WERI-Rb-1 (cell line): Measurements from ENCODE around the gene A2ML1.
"Not testable (repeated sequence)": the region's sequence is repeated elsewhere in the genome, so short reads cannot be mapped to it uniquely, and the experiment has no call there.

ENCODE experiments used
- DNase-seq: peaks from one replicate; pipeline ENCODE4 v3.0.0-alpha.2; 2020
- H3K27ac ChIP-seq: fragments of 250-450 bp; sonication (Bioruptor Pico); 2 replicates; pipeline ENCODE4 v1.5.1; 2020; ENCODE audit warnings: mild to moderate bottlenecking, moderate library complexity
- H3K27me3 ChIP-seq: fragments of 250-450 bp; sonication (Bioruptor Pico); 2 replicates; pipeline ENCODE4 v1.5.1; 2021; ENCODE audit warnings: mild to moderate bottlenecking, low read depth, moderate library complexity; ENCODE audit not compliant: insufficient read depth, severe bottlenecking
- H3K36me3 ChIP-seq: fragments of 250-450 bp; sonication (Bioruptor Pico); 2 replicates; pipeline ENCODE4 v1.5.1; 2020; ENCODE audit warnings: mild to moderate bottlenecking, moderate library complexity
- H3K4me3 ChIP-seq: 2 replicates; pipeline ENCODE4 v1.5.1; 2011; ENCODE audit warnings: low read depth, mild to moderate bottlenecking, control low read depth, low read length
- H3K9me3 ChIP-seq: fragments of 250-450 bp; sonication (Bioruptor Pico); 2 replicates; pipeline ENCODE4 v1.5.1; 2021; ENCODE audit warnings: mild to moderate bottlenecking, moderate library complexity; ENCODE audit not compliant: severe bottlenecking
- CTCF ChIP-seq: IDR thresholded peaks from 2 replicates; pipeline ENCODE4 v1.5.1; 2011; ENCODE audit warnings: low read depth, mild to moderate bottlenecking, control low read depth, inconsistent platforms, low read length

The A2ML1 gene

GRCh38 chr12:8909752-8910151, 87.3 kb downstream of the A2ML1 start:
- H3K27me3 ChIP-seq = no peaks in the 10 kb centered on the region
- H3K27ac ChIP-seq = no peak overlapping the region
- no peak overlapping the region for H3K4me3 ChIP-seq
- no peak for DNase-seq
- no peaks in the 10 kb centered on the region for H3K9me3 ChIP-seq
- no peaks in the 10 kb centered on the region for H3K36me3 ChIP-seq
- TF ChIP-seq CTCF = no peak

DNA sequence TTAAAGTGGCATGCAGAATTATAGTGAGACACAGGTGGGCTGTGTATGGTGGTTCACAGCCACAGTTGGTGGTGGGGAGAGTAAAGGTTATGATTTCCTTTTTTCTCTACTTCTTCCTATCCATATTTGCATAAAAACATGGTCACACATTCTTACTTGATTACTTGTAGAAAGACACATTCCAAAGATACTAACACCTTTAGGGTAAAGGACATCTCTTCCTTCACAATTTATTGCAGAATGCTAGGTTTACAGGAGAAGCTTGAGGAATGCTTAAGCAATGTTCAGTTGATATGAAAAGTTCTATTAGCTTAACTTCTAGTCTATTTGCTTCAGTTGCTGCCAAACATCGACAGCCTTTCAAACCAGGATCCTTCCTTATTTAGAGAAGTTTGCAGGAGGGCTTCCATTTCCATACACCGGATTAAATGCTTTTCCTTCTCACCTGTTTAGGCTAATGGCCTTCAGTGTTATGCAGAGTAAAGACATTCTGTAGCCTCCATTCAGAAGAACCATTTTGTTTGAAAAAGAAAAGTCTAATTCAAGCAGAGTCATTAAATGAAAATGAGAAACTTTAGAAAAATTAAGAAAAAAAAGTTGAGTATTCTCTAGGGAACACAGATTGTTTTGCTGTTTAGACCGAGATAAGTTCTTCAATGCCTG, 89.3 kb downstream of the A2ML1 start:
- H3K9me3 ChIP-seq = no peaks in the 10 kb centered on the region
- no peak for TF ChIP-seq CTCF
- no peaks in the 10 kb centered on the region for H3K27me3 ChIP-seq
- no peaks in the 10 kb centered on the region for H3K36me3 ChIP-seq
- no peak for DNase-seq
- H3K27ac ChIP-seq = no peak overlapping the region
- H3K4me3 ChIP-seq = no peak overlapping the region

DNA sequence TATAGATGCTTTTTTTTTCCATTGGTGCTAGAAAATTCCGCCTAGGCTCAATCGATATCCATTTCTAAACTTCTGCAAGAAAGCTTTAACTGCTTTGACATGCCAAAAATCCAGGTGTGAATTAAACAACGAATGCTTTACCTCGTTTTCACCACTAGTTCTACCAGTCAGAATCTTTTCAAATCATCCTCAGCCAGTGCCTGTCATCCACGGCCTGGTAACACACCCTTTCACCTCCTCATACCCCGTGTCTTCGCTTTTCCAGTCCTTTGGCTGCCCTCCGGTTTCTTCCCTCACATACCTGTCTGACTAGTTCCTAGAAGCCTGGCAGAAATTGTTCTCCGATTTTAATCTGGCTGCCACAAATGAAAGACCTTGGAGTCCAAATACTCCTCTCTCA, 90.5 kb downstream of the A2ML1 start:
- TF ChIP-seq CTCF = no peak
- no peaks in the 10 kb centered on the region; the same call in 1 of the 2 replicates for H3K36me3 ChIP-seq
- H3K27ac ChIP-seq = peak overlapping the region; percentile 99
- no peaks in the 10 kb centered on the region for H3K27me3 ChIP-seq
- DNase-seq = peak; percentile 25
- no peak overlapping the region for H3K4me3 ChIP-seq
- H3K9me3 ChIP-seq = no peaks in the 10 kb centered on the region

DNA sequence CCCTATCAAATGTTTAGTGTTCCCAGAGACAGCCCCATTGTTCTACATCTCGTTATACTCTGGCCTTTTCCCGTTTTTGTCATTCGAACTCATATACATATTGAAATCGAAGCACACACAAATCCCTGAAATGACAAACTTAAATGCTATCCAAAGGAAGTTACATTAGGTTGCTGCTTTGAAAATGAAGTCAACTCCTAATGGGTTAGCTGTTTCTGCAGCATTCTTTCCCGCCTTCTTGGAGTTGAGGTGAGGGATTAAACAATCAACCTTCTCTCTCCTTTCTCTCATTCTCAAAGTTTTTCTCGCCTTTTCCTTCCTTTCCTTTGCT, 91.2 kb downstream of the A2ML1 start:
- no peak for DNase-seq
- no peaks in the 10 kb centered on the region for H3K27me3 ChIP-seq
- H3K9me3 ChIP-seq = no peaks in the 10 kb centered on the region
- H3K4me3 ChIP-seq = peak overlapping the region; percentile 96
- peak overlapping the region; percentile 99 for H3K27ac ChIP-seq
- no peak for TF ChIP-seq CTCF
- H3K36me3 ChIP-seq = peaks cover 4% of the 10 kb centered on the region

DNA sequence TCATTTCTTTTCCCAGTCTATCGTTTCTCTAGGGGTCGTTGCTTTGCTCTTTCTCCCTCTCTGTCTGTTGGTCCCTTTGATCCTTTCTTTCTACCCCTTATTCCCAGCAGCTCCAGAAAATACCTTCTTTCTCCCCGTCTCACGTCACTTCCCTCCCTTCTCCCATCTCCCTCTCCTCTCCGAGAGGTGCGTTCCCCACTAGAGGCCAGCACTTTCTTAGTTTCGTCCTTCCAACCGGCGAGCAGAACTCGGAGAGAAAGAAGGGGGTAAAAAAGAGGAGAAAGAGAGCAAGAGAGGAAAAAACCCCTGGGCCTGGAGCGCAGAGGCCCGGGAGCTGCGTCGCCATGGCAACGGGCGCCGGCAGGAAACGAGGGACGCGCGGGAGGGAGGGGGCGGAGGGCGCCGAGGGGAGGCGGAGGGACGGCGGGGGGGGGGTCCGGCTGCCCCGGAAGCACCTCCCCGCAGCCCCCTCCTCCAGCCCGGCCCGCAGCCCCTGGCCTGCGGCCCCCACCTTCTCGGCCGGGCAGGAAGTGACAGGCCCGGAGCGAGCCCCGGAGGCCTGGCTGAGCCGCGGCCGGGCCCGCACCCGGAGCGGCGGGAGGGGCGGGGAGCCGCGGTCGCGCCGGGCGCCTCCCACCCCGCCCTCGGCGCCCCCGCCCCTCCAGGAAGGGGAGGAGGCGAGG, 91.8 kb downstream of the A2ML1 start, which contains the start of gene PHC1:
Gene PHC1 (plus strand): TSS at position 477 of the 683 bp plus-strand sequence. CDS start 3,169 bp downstream, outside the sequence.
- H3K4me3 ChIP-seq = peak within 1 kb of the TSS; percentile 96
- peak; percentile 88 for DNase-seq
- H3K9me3 ChIP-seq, H3K27me3 ChIP-seq, H3K36me3 ChIP-seq: not testable (repeated sequence)
- H3K27ac ChIP-seq = peak within 1 kb of the TSS; percentile 99

GRCh38 chr12:8914716-8915526, 92.5 kb downstream of the A2ML1 start:
- Histone ChIP-seq H3K27me3 (no peaks in the 10 kb centered on the region), H3K36me3 (peaks cover 5% of the 10 kb centered on the region), H3K9me3 (no peaks in the 10 kb centered on the region), H3K27ac (peak overlapping the region; percentile 99), H3K4me3 (peak overlapping the region; percentile 96)
- peak; percentile 78 for DNase-seq
- TF ChIP-seq CTCF = no peak
